ENCODE measurements around the gene ABCC4.

DNA sequence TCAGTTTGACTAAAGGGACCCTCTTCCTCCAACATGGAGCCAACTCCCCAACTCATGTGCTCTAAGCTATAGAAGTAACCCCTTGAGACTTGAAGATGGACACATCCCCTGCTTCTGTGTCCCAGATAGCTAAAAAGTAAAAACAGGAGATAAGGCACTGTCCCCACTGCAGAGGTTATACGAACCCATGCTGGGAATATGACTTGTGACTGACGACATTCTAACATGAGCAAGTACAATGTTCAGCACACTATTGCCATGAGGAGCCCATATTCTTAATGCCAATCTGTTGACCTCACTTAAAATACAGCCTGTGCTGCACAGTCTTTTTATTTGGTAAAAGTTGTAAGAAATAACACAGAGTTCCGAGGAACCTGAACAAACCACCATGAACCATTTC is 71.4 kb downstream of the ABCC4 start:
- no peak for TF ChIP-seq EP300 (conservative IDR thresholded peaks at IDR 0.05; ENCODE audit: poor library complexity, severe bottlenecking)
- TF ChIP-seq, protein P1, sequence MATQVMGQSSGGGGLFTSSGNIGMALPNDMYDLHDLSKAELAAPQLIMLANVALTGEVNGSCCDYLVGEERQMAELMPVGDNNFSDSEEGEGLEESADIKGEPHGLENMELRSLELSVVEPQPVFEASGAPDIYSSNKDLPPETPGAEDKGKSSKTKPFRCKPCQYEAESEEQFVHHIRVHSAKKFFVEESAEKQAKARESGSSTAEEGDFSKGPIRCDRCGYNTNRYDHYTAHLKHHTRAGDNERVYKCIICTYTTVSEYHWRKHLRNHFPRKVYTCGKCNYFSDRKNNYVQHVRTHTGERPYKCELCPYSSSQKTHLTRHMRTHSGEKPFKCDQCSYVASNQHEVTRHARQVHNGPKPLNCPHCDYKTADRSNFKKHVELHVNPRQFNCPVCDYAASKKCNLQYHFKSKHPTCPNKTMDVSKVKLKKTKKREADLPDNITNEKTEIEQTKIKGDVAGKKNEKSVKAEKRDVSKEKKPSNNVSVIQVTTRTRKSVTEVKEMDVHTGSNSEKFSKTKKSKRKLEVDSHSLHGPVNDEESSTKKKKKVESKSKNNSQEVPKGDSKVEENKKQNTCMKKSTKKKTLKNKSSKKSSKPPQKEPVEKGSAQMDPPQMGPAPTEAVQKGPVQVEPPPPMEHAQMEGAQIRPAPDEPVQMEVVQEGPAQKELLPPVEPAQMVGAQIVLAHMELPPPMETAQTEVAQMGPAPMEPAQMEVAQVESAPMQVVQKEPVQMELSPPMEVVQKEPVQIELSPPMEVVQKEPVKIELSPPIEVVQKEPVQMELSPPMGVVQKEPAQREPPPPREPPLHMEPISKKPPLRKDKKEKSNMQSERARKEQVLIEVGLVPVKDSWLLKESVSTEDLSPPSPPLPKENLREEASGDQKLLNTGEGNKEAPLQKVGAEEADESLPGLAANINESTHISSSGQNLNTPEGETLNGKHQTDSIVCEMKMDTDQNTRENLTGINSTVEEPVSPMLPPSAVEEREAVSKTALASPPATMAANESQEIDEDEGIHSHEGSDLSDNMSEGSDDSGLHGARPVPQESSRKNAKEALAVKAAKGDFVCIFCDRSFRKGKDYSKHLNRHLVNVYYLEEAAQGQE (IDR thresholded peaks at IDR 0.05; ENCODE audit: borderline replicate concordance) = no peak
- no peak for TF ChIP-seq EZH2 (IDR thresholded peaks at IDR 0.05; ENCODE audit: borderline replicate concordance, insufficient read depth, low read length, poor library complexity, severe bottlenecking)
- TF ChIP-seq POLR2AphosphoS5 (IDR thresholded peaks at IDR 0.05) = no peak
- TF ChIP-seq, protein P2, sequence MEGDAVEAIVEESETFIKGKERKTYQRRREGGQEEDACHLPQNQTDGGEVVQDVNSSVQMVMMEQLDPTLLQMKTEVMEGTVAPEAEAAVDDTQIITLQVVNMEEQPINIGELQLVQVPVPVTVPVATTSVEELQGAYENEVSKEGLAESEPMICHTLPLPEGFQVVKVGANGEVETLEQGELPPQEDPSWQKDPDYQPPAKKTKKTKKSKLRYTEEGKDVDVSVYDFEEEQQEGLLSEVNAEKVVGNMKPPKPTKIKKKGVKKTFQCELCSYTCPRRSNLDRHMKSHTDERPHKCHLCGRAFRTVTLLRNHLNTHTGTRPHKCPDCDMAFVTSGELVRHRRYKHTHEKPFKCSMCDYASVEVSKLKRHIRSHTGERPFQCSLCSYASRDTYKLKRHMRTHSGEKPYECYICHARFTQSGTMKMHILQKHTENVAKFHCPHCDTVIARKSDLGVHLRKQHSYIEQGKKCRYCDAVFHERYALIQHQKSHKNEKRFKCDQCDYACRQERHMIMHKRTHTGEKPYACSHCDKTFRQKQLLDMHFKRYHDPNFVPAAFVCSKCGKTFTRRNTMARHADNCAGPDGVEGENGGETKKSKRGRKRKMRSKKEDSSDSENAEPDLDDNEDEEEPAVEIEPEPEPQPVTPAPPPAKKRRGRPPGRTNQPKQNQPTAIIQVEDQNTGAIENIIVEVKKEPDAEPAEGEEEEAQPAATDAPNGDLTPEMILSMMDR (IDR thresholded peaks at IDR 0.05; ENCODE audit: poor library complexity, severe bottlenecking) = no peak
- no peak for TF ChIP-seq TAF1 (IDR thresholded peaks at IDR 0.05; ENCODE audit: low read depth)
- TF ChIP-seq RAD21 (conservative IDR thresholded peaks at IDR 0.05) = no peak

Measured in neural cell (in vitro differentiated cells).